Activated T-cell treated with anti-CD3 and anti-CD28 coated beads, Interleukin-2, amount 50 U/mL, for 4 hours (primary cell): ENCODE data around the gene ATG4B. TPM values are rescaled to one million over a fixed set of nuclear protein-coding genes. Genes with fewer than 3 reads are reported as not detected.

ENCODE experiments used
- ATAC-seq, 2 donors: fragments of 200-7000 bp; cut with Tn5 transposase; one replicate each; pipeline ENCODE4 v1.10.0; 2021
- DNase-seq: peaks from one replicate; pipeline ENCODE4 v3.0.0-alpha.2; 2020
- H3K27me3 Mint-ChIP-seq: one replicate; pipeline ENCODE4 v1.8.0; 2021; ENCODE audit warnings: low read depth, mixed read lengths
- H3K36me3 Mint-ChIP-seq: one replicate; pipeline ENCODE4 v1.8.0; 2022; ENCODE audit warnings: mixed read lengths; ENCODE audit not compliant: insufficient read depth
- H3K4me1 Mint-ChIP-seq: one replicate; pipeline ENCODE4 v1.8.0; 2021; ENCODE audit warnings: low read depth, mixed read lengths
- H3K4me3 Mint-ChIP-seq: one replicate; pipeline ENCODE4 v1.8.0; 2021; ENCODE audit warnings: mild to moderate bottlenecking, moderate library complexity, mixed read lengths
- H3K9me3 Mint-ChIP-seq: one replicate; pipeline ENCODE4 v1.8.0; 2021; ENCODE audit warnings: mixed read lengths
- total RNA-seq, 3 donors: library from RNA; stranded (reverse); gene quantifications; one replicate each; pipeline ENCODE4 v1.2.1, GENCODE V29; 2021

The ATG4B gene
- total RNA-seq, 3 donors from 2014 or later: 72.6 to 82.4 (median 75.3) TPM

GRCh38 chr2:241607162-241607885 lies 30.2 kb upstream of the ATG4B start:
- Mint-ChIP-seq H3K36me3 (peaks cover 11% of the 10 kb centered on the region), H3K27me3 (no peaks in the 10 kb centered on the region), H3K4me3 (no peak overlapping the region), H3K4me1 (peaks cover 15% of the 10 kb centered on the region), H3K9me3 (no peaks in the 10 kb centered on the region)
- ATAC-seq (no peak), DNase-seq (no peak)

DNA sequence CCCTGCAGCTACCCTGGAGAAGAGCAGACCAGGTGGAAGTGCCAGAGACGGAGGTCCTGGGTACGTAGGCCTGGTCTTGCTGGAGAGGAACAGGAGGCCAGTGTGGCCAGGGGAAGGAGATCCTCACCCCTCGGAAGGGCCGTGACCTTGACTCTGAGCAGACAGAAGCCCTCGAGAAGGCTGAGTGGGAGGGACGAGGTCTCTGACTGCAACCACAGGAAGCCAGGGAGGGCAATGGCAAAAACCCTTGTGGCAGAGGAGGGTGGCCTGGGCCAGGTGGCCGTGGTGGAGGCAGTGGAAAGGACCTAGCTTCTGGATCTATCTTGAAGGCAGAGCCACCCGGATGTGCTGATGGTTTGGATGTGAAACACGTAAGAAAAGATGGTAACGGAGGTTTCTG lies 28.6 kb upstream of the ATG4B start:
- DNase-seq (no peak), ATAC-seq (no peak)
- peak overlapping the region; percentile 69 for H3K4me3 Mint-ChIP-seq
- H3K4me1 Mint-ChIP-seq: peaks cover 15% of the 10 kb centered on the region
- no peaks in the 10 kb centered on the region for H3K9me3 Mint-ChIP-seq
- H3K36me3 Mint-ChIP-seq: peaks cover 8% of the 10 kb centered on the region
- no peaks in the 10 kb centered on the region for H3K27me3 Mint-ChIP-seq

DNA sequence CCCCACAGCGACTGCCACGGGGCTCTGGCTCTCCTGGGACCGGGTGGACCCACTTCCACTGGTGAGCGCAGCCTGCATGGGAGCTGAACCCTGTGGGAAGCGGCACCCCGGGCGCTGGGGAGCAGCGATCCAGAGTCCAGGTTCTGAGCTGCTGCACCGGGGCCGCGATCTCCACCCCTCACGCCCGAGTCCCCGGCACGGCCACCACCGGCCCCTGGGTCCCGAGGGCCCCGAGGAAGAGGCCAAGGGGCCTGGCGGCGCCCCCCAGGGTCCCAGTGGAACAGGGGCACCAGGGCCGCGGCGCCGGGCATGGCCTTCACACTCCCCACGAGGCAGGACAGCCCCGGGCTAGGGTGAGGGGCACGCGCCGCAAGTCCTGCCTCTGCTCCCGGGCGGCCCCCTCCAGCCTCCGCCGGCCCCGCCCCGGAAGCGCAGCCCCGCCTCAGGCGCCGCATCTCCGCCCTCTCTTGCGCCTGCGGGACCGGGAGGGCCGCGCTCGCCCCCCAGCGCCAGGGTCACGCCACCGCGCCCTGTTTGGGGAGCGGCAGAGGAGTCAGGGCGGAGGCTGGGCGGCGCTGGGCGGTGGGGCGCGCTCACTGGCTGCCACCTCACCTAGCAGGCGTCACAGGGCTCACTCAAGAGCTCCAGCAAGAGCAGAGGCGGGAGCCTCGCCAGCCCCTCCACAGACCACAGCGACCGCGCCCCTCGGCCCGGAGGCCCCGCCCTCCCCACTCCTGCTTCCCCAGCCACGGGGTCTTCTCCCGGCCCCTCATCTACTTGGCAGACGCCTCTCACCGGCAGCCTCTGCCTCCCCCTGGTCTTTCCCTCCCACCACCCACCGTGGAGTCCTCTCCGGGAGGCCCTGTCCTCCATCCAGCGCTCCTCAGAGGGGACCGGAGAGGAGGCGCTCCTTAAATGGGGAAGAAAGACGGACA lies 27.4 kb upstream of the ATG4B start:
- Mint-ChIP-seq H3K27me3 (no peaks in the 10 kb centered on the region), H3K9me3 (no peaks in the 10 kb centered on the region), H3K4me1 (peaks cover 19% of the 10 kb centered on the region), H3K36me3 (peaks cover 8% of the 10 kb centered on the region), H3K4me3 (peak overlapping the region; percentile 69)
- DNase-seq (peak; percentile 88), ATAC-seq (peak; percentile 99 to 100)

DNA sequence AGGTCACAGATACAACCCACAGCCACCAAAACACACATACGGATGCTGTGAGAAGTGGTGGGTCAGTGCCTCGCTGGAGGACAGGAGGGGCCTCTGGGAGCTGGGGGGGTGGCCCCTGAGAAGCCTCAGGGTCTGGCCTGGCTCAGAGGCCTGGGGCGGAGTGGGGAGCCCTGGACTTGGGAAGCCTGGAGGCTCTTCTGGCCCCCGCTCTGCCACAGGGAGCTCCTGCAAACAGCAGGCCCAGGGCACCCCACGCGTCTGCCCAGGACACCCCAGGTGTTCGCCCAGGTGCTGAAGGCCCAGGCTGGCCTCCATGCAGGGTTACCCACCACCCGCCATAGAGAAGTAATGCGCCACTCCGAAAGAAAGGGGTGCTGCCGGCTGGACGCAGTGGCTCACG lies 26.4 kb upstream of the ATG4B start:
- Mint-ChIP-seq H3K4me3 (no peak overlapping the region), H3K36me3 (peaks cover 8% of the 10 kb centered on the region), H3K9me3 (no peaks in the 10 kb centered on the region), H3K27me3 (no peaks in the 10 kb centered on the region), H3K4me1 (peaks cover 25% of the 10 kb centered on the region)
- DNase-seq (no peak), ATAC-seq (no peak)

- Mint-ChIP-seq H3K27me3 (no peaks in the 10 kb centered on the region), H3K9me3 (no peaks in the 10 kb centered on the region), H3K4me1 (peaks cover 37% of the 10 kb centered on the region), H3K36me3 (peaks cover 9% of the 10 kb centered on the region), H3K4me3 (no peak overlapping the region)
- ATAC-seq (no peak), DNase-seq (no peak)
These were observed 25.1 kb upstream of the ATG4B start for GRCh38 chr2:241612156-241613016.

DNA sequence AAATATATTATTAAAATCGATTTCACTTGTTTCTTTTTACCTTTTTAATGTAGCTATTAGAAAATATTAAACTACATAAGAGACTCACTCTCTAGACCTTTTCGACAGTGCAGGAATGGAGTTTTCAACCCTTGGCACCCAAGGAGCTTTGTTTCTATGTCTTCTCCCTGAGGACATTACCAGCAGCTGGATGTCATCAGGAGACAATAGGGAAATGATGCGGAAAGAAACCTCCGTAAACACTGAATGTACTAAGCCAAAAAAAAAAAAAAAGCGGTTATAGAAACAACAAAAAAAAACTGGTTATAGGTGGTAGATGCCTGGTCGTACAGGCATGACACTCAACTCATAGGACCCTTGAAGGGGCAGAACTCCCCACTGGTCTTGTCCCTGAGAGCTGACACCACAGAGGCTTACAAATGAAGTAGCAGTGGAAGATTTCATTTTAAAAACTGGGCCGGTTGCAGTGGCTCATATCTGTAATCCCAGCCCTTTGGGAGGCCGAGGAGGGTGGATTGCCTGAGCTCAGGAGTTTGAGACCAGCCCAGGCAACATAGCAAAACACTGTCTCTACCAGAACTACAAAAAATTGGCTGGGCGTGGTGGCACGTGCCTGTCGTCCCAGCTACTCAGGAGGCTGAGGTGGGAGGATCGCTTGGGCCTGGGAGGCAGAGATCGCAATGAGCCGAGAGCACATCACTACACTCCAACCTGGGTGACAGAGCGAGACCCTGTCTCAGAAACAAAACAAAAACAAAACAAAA lies 24.3 kb upstream of the ATG4B start:
- no peak overlapping the region for H3K4me3 Mint-ChIP-seq
- ATAC-seq (no peak), DNase-seq (no peak)
- H3K27me3 Mint-ChIP-seq: no peaks in the 10 kb centered on the region
- no peaks in the 10 kb centered on the region for H3K9me3 Mint-ChIP-seq
- H3K36me3 Mint-ChIP-seq: peaks cover 14% of the 10 kb centered on the region
- H3K4me1 Mint-ChIP-seq: peaks cover 45% of the 10 kb centered on the region

- H3K36me3 Mint-ChIP-seq: peaks cover 12% of the 10 kb centered on the region
- no peaks in the 10 kb centered on the region for H3K9me3 Mint-ChIP-seq
- DNase-seq (no peak), ATAC-seq (no peak)
- H3K27me3 Mint-ChIP-seq: no peaks in the 10 kb centered on the region
- no peak overlapping the region for H3K4me3 Mint-ChIP-seq
- H3K4me1 Mint-ChIP-seq: peaks cover 42% of the 10 kb centered on the region
These were observed 22.5 kb upstream of the ATG4B start for GRCh38 chr2:241615041-241615440.

DNA sequence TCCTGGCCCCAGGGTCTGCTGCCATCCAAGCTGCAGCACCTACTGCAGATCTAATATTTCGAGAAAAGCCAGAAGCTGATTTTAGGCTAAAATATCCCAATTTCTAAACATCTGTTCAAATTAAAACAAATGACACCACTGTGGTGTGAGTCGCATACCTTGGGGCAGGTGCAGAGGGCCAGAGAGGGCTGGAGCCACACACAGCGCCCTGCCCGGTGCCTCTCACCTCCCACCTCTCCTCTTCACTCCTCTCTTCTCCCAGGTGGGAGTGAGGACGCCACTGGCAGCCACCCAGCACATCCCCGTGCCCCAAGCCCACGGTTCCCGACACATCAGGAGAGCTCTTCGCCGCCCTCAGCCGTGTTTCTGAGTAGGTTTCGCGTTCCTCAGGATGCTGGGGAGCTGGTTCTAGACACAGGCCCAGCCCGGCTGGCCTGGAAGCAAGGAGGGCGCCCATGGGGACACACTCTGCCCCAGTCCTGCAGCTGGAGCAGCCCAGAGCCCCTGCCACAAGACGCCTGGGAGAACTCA lies 21.9 kb upstream of the ATG4B start:
- H3K9me3 Mint-ChIP-seq: peaks cover under 1% of the 10 kb centered on the region

GRCh38 chr2:241616168-241617125 lies 21.0 kb upstream of the ATG4B start:
- ATAC-seq (no peak), DNase-seq (no peak)
- Mint-ChIP-seq H3K9me3 (peaks cover 3% of the 10 kb centered on the region), H3K4me1 (peaks cover 46% of the 10 kb centered on the region), H3K36me3 (peaks cover 19% of the 10 kb centered on the region), H3K4me3 (peak overlapping the region; percentile 31), H3K27me3 (no peaks in the 10 kb centered on the region)

More for the DNA sequence above, 21.9 kb upstream of the ATG4B start:
- peaks cover 42% of the 10 kb centered on the region for H3K4me1 Mint-ChIP-seq
- DNase-seq (no peak), ATAC-seq (no peak)
- H3K36me3 Mint-ChIP-seq: peaks cover 14% of the 10 kb centered on the region
- H3K27me3 Mint-ChIP-seq: no peaks in the 10 kb centered on the region
- H3K4me3 Mint-ChIP-seq: no peak overlapping the region

DNA sequence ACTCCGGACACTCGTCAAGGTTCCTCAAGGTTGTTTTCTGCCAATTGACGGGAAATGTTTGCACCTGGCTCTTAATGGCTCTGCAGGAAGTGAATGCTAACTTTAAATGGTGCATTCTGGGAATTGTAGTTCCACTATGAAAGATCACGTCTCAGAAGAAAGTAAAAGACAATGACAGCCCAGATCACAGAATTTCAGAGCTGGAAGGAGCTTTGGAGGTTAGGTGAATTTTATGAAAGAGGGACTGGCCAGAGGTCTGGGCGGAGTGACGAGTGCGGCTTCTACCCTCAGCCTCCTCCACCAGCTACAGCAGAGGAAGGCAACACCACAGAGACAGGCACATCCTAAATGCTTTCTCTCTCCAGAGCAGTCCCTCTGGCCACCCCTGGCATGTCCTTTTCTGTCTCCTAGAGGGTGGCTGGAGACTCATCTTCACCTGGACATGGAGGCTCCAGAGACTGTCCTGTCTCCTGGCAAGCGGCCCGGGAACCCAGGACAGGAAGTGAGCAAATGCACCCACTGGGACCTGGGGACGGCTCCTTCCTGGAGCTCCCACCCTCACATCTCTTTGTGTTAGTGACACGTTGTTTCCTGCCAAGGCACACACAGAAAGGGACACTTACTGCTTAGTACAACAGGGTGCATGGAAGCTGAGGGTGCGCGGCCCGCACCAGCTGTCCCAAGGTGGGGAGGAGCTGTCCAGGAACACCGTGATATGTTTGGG lies 19.9 kb upstream of the ATG4B start:
- DNase-seq (no peak), ATAC-seq (no peak)
- Mint-ChIP-seq H3K4me3 (peak overlapping the region; percentile 78), H3K9me3 (peaks cover 3% of the 10 kb centered on the region), H3K4me1 (peaks cover 46% of the 10 kb centered on the region), H3K27me3 (no peaks in the 10 kb centered on the region), H3K36me3 (peaks cover 18% of the 10 kb centered on the region)

DNA sequence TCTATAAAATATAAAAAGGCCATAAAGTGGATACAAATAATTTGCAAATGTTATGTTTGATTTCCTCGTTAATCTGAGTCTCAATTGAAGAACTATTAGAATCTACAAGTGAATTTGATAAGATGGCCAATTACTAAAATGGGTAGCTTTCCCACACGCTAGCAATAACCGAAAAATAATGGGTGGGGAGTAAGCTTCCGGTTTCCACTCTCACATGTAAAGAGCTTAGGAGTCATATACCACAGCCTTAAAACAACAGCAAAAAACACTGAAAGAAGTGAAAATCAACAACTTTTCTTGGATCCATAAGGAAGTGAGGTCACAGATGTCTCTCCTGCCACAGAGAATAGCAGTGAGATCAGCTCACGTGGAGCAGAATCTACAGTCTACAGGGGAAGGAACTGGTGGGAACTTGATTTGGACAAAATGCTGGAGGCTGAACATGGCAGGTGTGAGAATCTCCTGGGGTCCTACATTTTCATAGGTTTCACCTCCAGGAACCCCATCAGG lies 19.1 kb upstream of the ATG4B start:
- H3K4me1 Mint-ChIP-seq: peaks cover 46% of the 10 kb centered on the region
- peak overlapping the region; percentile 25 for H3K4me3 Mint-ChIP-seq
- DNase-seq: no peak
- peaks cover 3% of the 10 kb centered on the region for H3K9me3 Mint-ChIP-seq
- peaks cover 18% of the 10 kb centered on the region for H3K36me3 Mint-ChIP-seq
- no peak for ATAC-seq
- H3K27me3 Mint-ChIP-seq: no peaks in the 10 kb centered on the region

- peak overlapping the region; percentile 25 for H3K4me3 Mint-ChIP-seq
- ATAC-seq (no peak), DNase-seq (no peak)
- H3K9me3 Mint-ChIP-seq: peaks cover 3% of the 10 kb centered on the region
- H3K36me3 Mint-ChIP-seq: peaks cover 18% of the 10 kb centered on the region
- no peaks in the 10 kb centered on the region for H3K27me3 Mint-ChIP-seq
- H3K4me1 Mint-ChIP-seq: peaks cover 46% of the 10 kb centered on the region
These were observed 18.7 kb upstream of the ATG4B start for GRCh38 chr2:241618829-241619228.
